ENCODE data around the gene SLC22A15. TPM values are rescaled to one million over a fixed set of nuclear protein-coding genes. Genes with fewer than 3 reads are reported as not detected.
A peak's percentile ranks its signal among the peaks of the same experiment; 100 is the strongest.

Gene SLC22A15
- polyA plus RNA-seq, 2 of the 4 experiments (the other 2 are of a cell fraction), result 0.81 to 2.5 TPM

GRCh38 chr1:116067566-116067890 is 91.2 kb downstream of the SLC22A15 start:
- FAIRE-seq (no peak), DNase-seq (ENCODE audit: low read depth in 1 of 2, low spot score in 1 of 2) (no peak), ATAC-seq (no peak)
- H3K4me1 ChIP-seq, result no peaks in the 10 kb centered on the region
- H3K9me3 ChIP-seq, result no peaks in the 10 kb centered on the region
- no peak overlapping the region for H3K27ac ChIP-seq
- 75% methylated on average over 2 of the region's 2 CpGs for WGBS (ENCODE audit: missing lambda C conversion rate)
- TF ChIP-seq MYC (IDR thresholded peaks at IDR 0.05; ENCODE audit: borderline replicate concordance, low read length), result no peak
- TF ChIP-seq TP53 (CRISPR knock-in tag; IDR thresholded peaks at IDR 0.05), result no peak
- no peak for TF ChIP-seq USF2 (IDR thresholded peaks at IDR 0.05)
- no peak for TF ChIP-seq RFX5 (IDR thresholded peaks at IDR 0.05)
- no peak overlapping the region for H3K4me2 ChIP-seq
- H3K4me3 ChIP-seq, result no peak overlapping the region
- ChIA-PET CTCF (interaction anchor here (1.0 kb wide), 1 partner anchor 72 kb away, joined by 3 read pairs; no protein-coding TSS in a partner anchor), POLR2A (no interaction called here)

- 0 out of 3 replicates have a peak, but pooled peaks cover 5% of the 10 kb centered on the region for H3K4me1 ChIP-seq
- no peak overlapping the region for H3K27ac ChIP-seq
- H3K4me3 ChIP-seq, result no peak overlapping the region
- TF ChIP-seq BCL3 (IDR thresholded peaks at IDR 0.05) (no peak), MAFK (IDR thresholded peaks at IDR 0.05; ENCODE audit: partially characterized antibody) (peak; percentile 60)
- no peak for DNase-seq (ENCODE audit: low read depth in 1 of 2, low spot score in 1 of 2)
- H3K9me3 ChIP-seq, result no peaks in the 10 kb centered on the region
- H3K4me2 ChIP-seq, result no peak overlapping the region
- ChIA-PET POLR2A (no interaction called here), CTCF (no interaction called here)
- no peak for FAIRE-seq
- 0% methylated on average over 1 of the region's 1 CpG for WGBS (ENCODE audit: missing lambda C conversion rate)
- ATAC-seq, result no peak
These were observed 99.3 kb downstream of the SLC22A15 start for GRCh38 chr1:116075575-116075974.

GRCh38 chr1:116075990-116076389 is 99.7 kb downstream of the SLC22A15 start:
- Histone ChIP-seq H3K27ac (no peak overlapping the region), H3K4me1 (0 out of 3 replicates have a peak, but pooled peaks cover 5% of the 10 kb centered on the region), H3K4me2 (peak overlapping the region; percentile 28; the same call in 1 of the 3 replicates), H3K4me3 (no peak overlapping the region), H3K9me3 (no peaks in the 10 kb centered on the region)
- DNase-seq (ENCODE audit: low read depth in 1 of 2, low spot score in 1 of 2) (peak in 1 of 2 experiments; percentile 3), FAIRE-seq (no peak), ATAC-seq (no peak)
- whole genome bisulfite sequencing (ENCODE audit: missing lambda C conversion rate), result 12% methylated on average over 4 of the region's 4 CpGs
- CTCF ChIA-PET, result no interaction called here
- TF ChIP-seq POLR2A (IDR thresholded peaks at IDR 0.05; ENCODE audit: low read length) (no peak), BCL3 (IDR thresholded peaks at IDR 0.05) (no peak), JUNB (IDR thresholded peaks at IDR 0.05) (no peak), PBX3 (IDR thresholded peaks at IDR 0.05) (no peak), ZFP36 (IDR thresholded peaks at IDR 0.05; ENCODE audit: borderline replicate concordance, partially characterized antibody) (no peak), EHMT2 (IDR thresholded peaks at IDR 0.05; ENCODE audit: low read depth) (no peak), FOSB (CRISPR knock-in tag; IDR thresholded peaks at IDR 0.05) (no peak)
- POLR2A ChIA-PET, result no interaction called here

GRCh38 chr1:116076831-116077230 is 100.5 kb downstream of the SLC22A15 start:
- ChIA-PET POLR2A (no interaction called here), CTCF (no interaction called here)
- 73% methylated on average over 3 of the region's 3 CpGs for WGBS (ENCODE audit: missing lambda C conversion rate)

More at GRCh38 chr1:116076831-116077230, 100.5 kb downstream of the SLC22A15 start:
- H3K27ac ChIP-seq, result no peak overlapping the region
- no peak for FAIRE-seq
- TF ChIP-seq RAD21 (conservative IDR thresholded peaks at IDR 0.05 in 1 of 2, IDR thresholded peaks at IDR 0.05 in 1 of 2) (no peak), CEBPB (IDR thresholded peaks at IDR 0.05) (no peak), FOSB (CRISPR knock-in tag; IDR thresholded peaks at IDR 0.05) (no peak)
- H3K4me1 ChIP-seq, result 0 out of 3 replicates have a peak, but pooled peaks cover 5% of the 10 kb centered on the region
- H3K4me3 ChIP-seq, result no peak overlapping the region
- no peak for ATAC-seq
- H3K4me2 ChIP-seq, result no peak overlapping the region
- DNase-seq (ENCODE audit: low read depth in 1 of 2, low spot score in 1 of 2), result no peak
- no peaks in the 10 kb centered on the region for H3K9me3 ChIP-seq

All from A549 (cell line).